Panc1 (cell line): ENCODE data around the gene PIAS4. TPM values are rescaled to one million over a fixed set of nuclear protein-coding genes. Genes with fewer than 3 reads are reported as not detected.
A peak's percentile ranks its signal among the peaks of the same experiment; 100 is the strongest.

Source experiments
- ATAC-seq: fragments of 200-7000 bp; cut with Tn5 transposase; 2 replicates; pipeline ENCODE4 v1.9.1; 2020; ENCODE audit warnings: mild to moderate bottlenecking, moderate library complexity
- BruUV-seq: library from RNA; stranded (reverse); fragments of 400-500 nt; replicated peaks from 2 replicates; lab custom pipeline; 2021; lab: Mats Ljungman, UMichigan
- CTCF ChIA-PET: fragments of 300-600 bp; sonication (Branson Sonifier 250); formaldehyde crosslinking; loops from one replicate; lab custom pipeline; 2022; ENCODE audit warnings: antibody characterized with exemption; lab: Charles Lee
- POLR2A ChIA-PET: fragments of 300-600 bp; sonication (Branson Sonifier 250); formaldehyde crosslinking; loops from one replicate; lab custom pipeline; 2022; ENCODE audit warnings: antibody characterized with exemption; lab: Charles Lee
- DNase-seq: peaks from one replicate; pipeline ENCODE4 v3.0.0-alpha.2; 2010; ENCODE audit warnings: low read depth, low spot score
- H3K27ac ChIP-seq: 2 replicates; pipeline ENCODE4 v1.5.1; 2011; ENCODE audit warnings: mild to moderate bottlenecking, low read length, inconsistent platforms
- H3K27me3 ChIP-seq: fragments of 200-500 bp; sonication (Bioruptor generic); 2 replicates; pipeline ENCODE4 v1.6.0; 2014; ENCODE audit warnings: low read length, inconsistent platforms; ENCODE audit not compliant: control insufficient read depth, insufficient read depth
- H3K36me3 ChIP-seq: fragments of 200-500 bp; sonication (Bioruptor generic); 2 replicates; pipeline ENCODE4 v1.5.1; 2014; ENCODE audit warnings: inconsistent platforms, mild to moderate bottlenecking, low read length, moderate library complexity; ENCODE audit not compliant: control insufficient read depth, insufficient read depth
- H3K4me1 ChIP-seq: 2 replicates; pipeline ENCODE4 v1.5.1; 2011; ENCODE audit warnings: inconsistent platforms, mild to moderate bottlenecking, low read length, moderate library complexity; ENCODE audit not compliant: control insufficient read depth, insufficient read depth
- H3K4me3 ChIP-seq, 2 experiments: 2 replicates each; pipeline ENCODE4 v1.5.1; 2011 to 2012; ENCODE audit warnings: low read depth in 2 of 2, low read length in 2 of 2, mild to moderate bottlenecking in 2 of 2, inconsistent platforms in 1 of 2, moderate library complexity in 1 of 2
- H3K9me3 ChIP-seq: fragments of 200-500 bp; sonication (Bioruptor generic); 2 replicates; pipeline ENCODE4 v1.5.1; 2014; ENCODE audit warnings: low read depth, mild to moderate bottlenecking, inconsistent platforms, low read length, moderate library complexity; ENCODE audit not compliant: control insufficient read depth, insufficient read depth
- CTCF ChIP-seq: fragments of 450-650 bp; IDR thresholded peaks from 2 replicates; pipeline ENCODE4 v1.5.1; 2017; ENCODE audit warnings: mild to moderate bottlenecking
- POLR2AphosphoS5 ChIP-seq: IDR thresholded peaks from 2 replicates; pipeline ENCODE4 v1.6.1; 2012; ENCODE audit warnings: mild to moderate bottlenecking, low read depth, low read length, moderate library complexity
- REST ChIP-seq, 2 experiments: IDR thresholded peaks; 2 replicates each; pipeline ENCODE4 v1.6.1; 2011 to 2012; ENCODE audit warnings: low read depth in 2 of 2, control low read depth in 1 of 2, low read length in 1 of 2, mild to moderate bottlenecking in 1 of 2, moderate library complexity in 1 of 2; ENCODE audit not compliant: insufficient read depth in 1 of 2
- SIN3A ChIP-seq: IDR thresholded peaks from 2 replicates; pipeline ENCODE4 v1.6.1; 2012; ENCODE audit warnings: low read depth, mild to moderate bottlenecking, low read length, moderate library complexity, borderline replicate concordance; ENCODE audit not compliant: insufficient read depth
- TCF7L2 ChIP-seq: IDR thresholded peaks from 2 replicates; pipeline ENCODE4 v1.6.1; 2011; ENCODE audit warnings: mild to moderate bottlenecking, low read depth, low read length, inconsistent platforms
- in situ Hi-C: cut with HindIII; loops from 2 replicates; pipeline ENCODE4 v1.10.0; 2016; ENCODE audit warnings: low sequenced_read_pairs, low pct_unique_long_range_greater_than_20kb
- intact Hi-C: fragments of 100-400 bp; cut with micrococcal nuclease; formaldehyde crosslinking; loops from one replicate; pipeline ENCODE4 v1.10.0; 2022; ENCODE audit not compliant: unreplicated experiment
- total RNA-seq: library from RNA; stranded (reverse); gene quantifications from one replicate; pipeline ENCODE4 v1.2.1, GENCODE V29; 2021; ENCODE audit not compliant: unreplicated experiment

Gene PIAS4
- total RNA-seq, 1 experiment from 2014 or later: 36.7 TPM

GRCh38 chr19:4062419-4063368 is 55.2 kb downstream of the PIAS4 start:
- no TSS peak for BruUV-seq
- in situ Hi-C loops (no loop called here), intact Hi-C loops (no loop called here)
- DNase-seq (no peak), ATAC-seq (no peak)
- TF ChIP-seq REST (IDR thresholded peaks at IDR 0.05; ENCODE audit: insufficient read depth in 1 of 2, low read depth in 2 of 2, low read length in 1 of 2) (no peak), TCF7L2 (no peak), CTCF (no peak), POLR2AphosphoS5 (no peak), SIN3A (no peak)
- ChIA-PET POLR2A (interaction anchor here (0.6 kb wide), 1 partner anchor 106 kb away, joined by 3 read pairs; no protein-coding TSS in a partner anchor), CTCF (interaction anchor here (0.6 kb wide), 1 partner anchor 290 kb away, joined by 7 read pairs; no protein-coding TSS in a partner anchor)
- no peaks in the 10 kb centered on the region for H3K9me3 ChIP-seq
- peak overlapping the region; percentile 77 for H3K27ac ChIP-seq
- peaks cover 37% of the 10 kb centered on the region for H3K4me1 ChIP-seq
- peak overlapping the region; percentile 61 to 67 for H3K4me3 ChIP-seq
- no peaks in the 10 kb centered on the region for H3K27me3 ChIP-seq
- no peaks in the 10 kb centered on the region; the same call in 1 of the 2 replicates for H3K36me3 ChIP-seq

GRCh38 chr19:4063369-4064148 is 56.0 kb downstream of the PIAS4 start:
- intact Hi-C loops (no loop called here), in situ Hi-C loops (no loop called here)
- no peak for ATAC-seq
- peak overlapping the region; percentile 61 to 67 for H3K4me3 ChIP-seq
- TF ChIP-seq CTCF (no peak; the same call in 1 of the 2 replicates), POLR2AphosphoS5 (no peak), SIN3A (no peak), REST (IDR thresholded peaks at IDR 0.05; ENCODE audit: insufficient read depth in 1 of 2, low read depth in 2 of 2, low read length in 1 of 2) (no peak; a peak in 1 of 4 replicates), TCF7L2 (no peak)
- ChIA-PET CTCF (no interaction called here), POLR2A (no interaction called here)
- TSS peak; percentile 78 for BruUV-seq
- H3K9me3 ChIP-seq: no peaks in the 10 kb centered on the region
- no peaks in the 10 kb centered on the region for H3K27me3 ChIP-seq
- no peaks in the 10 kb centered on the region; the same call in 1 of the 2 replicates for H3K36me3 ChIP-seq
- no peak for DNase-seq
- peak overlapping the region; percentile 77 for H3K27ac ChIP-seq
- peaks cover 40% of the 10 kb centered on the region for H3K4me1 ChIP-seq
